ENCODE data around the gene ATP8B3. TPM values are rescaled to one million over a fixed set of nuclear protein-coding genes. Genes with fewer than 3 reads are reported as not detected.
A peak's percentile ranks its signal among the peaks of the same experiment; 100 is the strongest.

The ATP8B3 gene
- total RNA-seq, 1 donor from 2014 or later, result 0.41 TPM

- H3K9me3 ChIP-seq (replicated peaks), result no peaks in the 10 kb centered on the region
- TF ChIP-seq CTCF (IDR thresholded peaks at IDR 0.05; ENCODE audit: borderline replicate concordance), result no peak
- H3K36me3 ChIP-seq, result no peaks in the 10 kb centered on the region
- DNase-seq, result peak; percentile 93
- H3K4me3 ChIP-seq, result peak overlapping the region; percentile 69
- peaks cover 85% of the 10 kb centered on the region for H3K4me1 ChIP-seq
- peak overlapping the region; percentile 96 for H3K27ac ChIP-seq (replicated peaks)
- intact Hi-C loops (cut with micrococcal nuclease), result no loop called here
- H3K27me3 ChIP-seq (ENCODE audit: low read depth), result no peaks in the 10 kb centered on the region
Observed at GRCh38 chr19:1855040-1855827, 43.2 kb upstream of the ATP8B3 start.

GRCh38 chr19:1854542-1855039 is 42.5 kb upstream of the ATP8B3 start:
- peaks cover 78% of the 10 kb centered on the region for H3K4me1 ChIP-seq
- no peaks in the 10 kb centered on the region for H3K36me3 ChIP-seq
- intact Hi-C loops (cut with micrococcal nuclease), result no loop called here
- peak; percentile 74 for DNase-seq
- peak overlapping the region; percentile 96 for H3K27ac ChIP-seq (replicated peaks)
- no peaks in the 10 kb centered on the region for H3K27me3 ChIP-seq (ENCODE audit: low read depth)
- TF ChIP-seq CTCF (IDR thresholded peaks at IDR 0.05; ENCODE audit: borderline replicate concordance), result no peak
- no peaks in the 10 kb centered on the region for H3K9me3 ChIP-seq (replicated peaks)
- peak overlapping the region; percentile 69 for H3K4me3 ChIP-seq

GRCh38 chr19:1854039-1854541 is 42.0 kb upstream of the ATP8B3 start:
- H3K4me1 ChIP-seq, result peaks cover 73% of the 10 kb centered on the region
- H3K4me3 ChIP-seq, result peak overlapping the region; percentile 69
- H3K27ac ChIP-seq (replicated peaks), result peak overlapping the region; percentile 96
- no peaks in the 10 kb centered on the region for H3K27me3 ChIP-seq (ENCODE audit: low read depth)
- H3K9me3 ChIP-seq (replicated peaks), result no peaks in the 10 kb centered on the region
- no peak for DNase-seq
- intact Hi-C loops (cut with micrococcal nuclease), result no loop called here
- no peak for TF ChIP-seq CTCF (IDR thresholded peaks at IDR 0.05; ENCODE audit: borderline replicate concordance)
- H3K36me3 ChIP-seq, result no peaks in the 10 kb centered on the region

GRCh38 chr19:1853295-1854038 is 41.4 kb upstream of the ATP8B3 start:
- TF ChIP-seq CTCF (IDR thresholded peaks at IDR 0.05; ENCODE audit: borderline replicate concordance), result peak; percentile 90
- Histone ChIP-seq H3K27ac (replicated peaks) (peak overlapping the region; percentile 96), H3K27me3 (ENCODE audit: low read depth) (no peaks in the 10 kb centered on the region), H3K4me3 (no peak overlapping the region), H3K36me3 (no peaks in the 10 kb centered on the region), H3K9me3 (replicated peaks) (no peaks in the 10 kb centered on the region), H3K4me1 (peaks cover 67% of the 10 kb centered on the region)
- intact Hi-C loops (cut with micrococcal nuclease), result no loop called here
- peak; percentile 79 for DNase-seq

- Histone ChIP-seq H3K4me3 (no peak overlapping the region), H3K27me3 (ENCODE audit: low read depth) (no peaks in the 10 kb centered on the region), H3K4me1 (peaks cover 64% of the 10 kb centered on the region), H3K27ac (replicated peaks) (no peak overlapping the region), H3K9me3 (replicated peaks) (no peaks in the 10 kb centered on the region), H3K36me3 (no peaks in the 10 kb centered on the region)
- no peak for DNase-seq
- intact Hi-C loops (cut with micrococcal nuclease), result no loop called here
- no peak for TF ChIP-seq CTCF (IDR thresholded peaks at IDR 0.05; ENCODE audit: borderline replicate concordance)
Observed at GRCh38 chr19:1852581-1853128, 40.6 kb upstream of the ATP8B3 start.
